Measurements from ENCODE around the gene DMWD.

The DMWD gene

GRCh38 chr19:45785097-45785496 is 7.5 kb downstream of the DMWD start:
- TF ChIP-seq ZNF274 (IDR thresholded peaks at IDR 0.05; ENCODE audit: low read depth, low read length), result no peak
- H3K4me3 ChIP-seq (ENCODE audit: low read length), result no peak overlapping the region

DNA sequence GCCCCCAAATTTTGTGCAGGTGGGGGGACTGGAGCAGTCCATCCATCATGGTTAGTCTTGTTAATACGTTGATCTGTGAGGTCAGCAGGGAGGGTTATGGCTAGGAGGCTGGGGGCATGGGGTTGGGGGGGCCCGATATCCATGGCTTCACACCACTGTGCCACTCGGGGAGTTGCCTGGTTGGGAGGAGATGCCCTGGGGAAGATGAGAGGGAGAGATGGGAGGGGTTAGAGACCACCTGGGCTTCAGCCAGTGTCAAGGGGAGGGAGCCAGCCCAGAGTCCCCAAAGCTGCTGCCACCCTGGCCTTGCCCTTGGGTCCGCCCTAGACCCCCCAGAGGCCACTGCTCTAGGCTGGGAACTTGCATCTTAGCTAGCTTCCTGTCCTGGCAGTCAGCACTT is 8.5 kb downstream of the DMWD start:
- no peak overlapping the region for H3K4me3 ChIP-seq (ENCODE audit: low read length)

GRCh38 chr19:45782820-45783785 is 9.5 kb downstream of the DMWD start:
- no peak overlapping the region for H3K4me3 ChIP-seq (ENCODE audit: low read length)
- no peak for TF ChIP-seq ZNF274 (IDR thresholded peaks at IDR 0.05; ENCODE audit: low read depth, low read length)

More for the DNA sequence above, 8.5 kb downstream of the DMWD start:
- TF ChIP-seq ZNF274 (IDR thresholded peaks at IDR 0.05; ENCODE audit: low read depth, low read length), result no peak

GRCh38 chr19:45782162-45782691 is 10.4 kb downstream of the DMWD start, which contains the start of gene DMPK:
Gene DMPK (minus strand): TSS chr19:45782490. CDS start chr19:45782352, 138 bp downstream.
- no peak for TF ChIP-seq ZNF274 (IDR thresholded peaks at IDR 0.05; ENCODE audit: low read depth, low read length)
- no peak within 1 kb of the TSS for H3K4me3 ChIP-seq (ENCODE audit: low read length)

GRCh38 chr19:45781214-45782161 is 11.2 kb downstream of the DMWD start:
- TF ChIP-seq ZNF274 (IDR thresholded peaks at IDR 0.05; ENCODE audit: low read depth, low read length), result no peak
- no peak overlapping the region for H3K4me3 ChIP-seq (ENCODE audit: low read length)

- no peak for TF ChIP-seq ZNF274 (IDR thresholded peaks at IDR 0.05; ENCODE audit: low read depth, low read length)
- no peak overlapping the region for H3K4me3 ChIP-seq (ENCODE audit: low read length)
Observed at GRCh38 chr19:45780448-45781213, 12.0 kb downstream of the DMWD start.

DNA sequence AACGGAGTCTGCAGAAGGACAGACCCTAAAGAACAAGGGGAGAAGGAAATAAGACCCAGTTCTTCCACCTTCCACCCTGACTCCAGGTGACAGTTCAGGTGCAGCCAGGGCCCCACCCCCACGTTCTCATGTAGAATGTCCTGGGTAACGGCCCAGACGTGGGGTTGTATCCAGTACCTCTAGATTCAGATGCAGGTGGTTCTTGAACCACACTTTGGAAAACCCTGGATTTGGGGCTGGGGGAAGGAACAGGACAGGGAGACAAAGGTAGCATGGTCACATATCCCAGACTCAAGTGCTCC is 12.5 kb downstream of the DMWD start:
- H3K4me3 ChIP-seq (ENCODE audit: low read length), result no peak overlapping the region
- TF ChIP-seq ZNF274 (IDR thresholded peaks at IDR 0.05; ENCODE audit: low read depth, low read length), result no peak

GRCh38 chr19:45779231-45780145 is 13.2 kb downstream of the DMWD start:
- no peak for TF ChIP-seq ZNF274 (IDR thresholded peaks at IDR 0.05; ENCODE audit: low read depth, low read length)
- H3K4me3 ChIP-seq (ENCODE audit: low read length), result peak overlapping the region; percentile 6; the same call in 1 of the 2 replicates

- H3K4me3 ChIP-seq (ENCODE audit: low read length), result no peak overlapping the region
- no peak for TF ChIP-seq ZNF274 (IDR thresholded peaks at IDR 0.05; ENCODE audit: low read depth, low read length)
Observed at GRCh38 chr19:45778010-45778661, 14.5 kb downstream of the DMWD start.

DNA sequence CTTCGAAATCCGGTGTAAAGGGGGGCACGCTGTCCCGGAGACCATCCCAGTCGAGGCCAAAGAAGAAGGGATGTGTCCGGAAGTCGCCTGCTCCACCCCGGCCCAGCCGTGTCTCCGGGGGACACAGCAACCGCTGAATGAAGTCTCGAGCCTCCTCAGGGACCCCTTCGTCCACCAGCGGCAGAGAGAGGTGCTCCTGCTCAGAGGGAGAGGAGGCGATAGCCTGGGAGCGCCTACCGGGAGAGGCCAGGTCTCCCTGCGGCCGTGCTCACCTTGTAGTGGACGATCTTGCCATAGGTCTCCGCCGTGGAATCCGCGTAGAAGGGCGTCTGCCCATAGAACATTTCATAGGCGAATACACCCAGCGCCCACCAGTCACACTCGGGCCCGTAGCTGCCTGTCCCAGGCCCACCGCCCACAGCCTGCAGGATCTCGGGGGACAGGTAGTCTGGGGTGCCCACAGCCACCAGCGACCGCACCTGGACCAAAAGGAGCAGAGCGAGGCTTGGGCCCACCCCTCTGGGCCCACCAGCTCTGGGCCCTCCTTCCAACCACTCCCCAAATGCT is 15.2 kb downstream of the DMWD start:
- TF ChIP-seq ZNF274 (IDR thresholded peaks at IDR 0.05; ENCODE audit: low read depth, low read length), result no peak
- no peak overlapping the region for H3K4me3 ChIP-seq (ENCODE audit: low read length)

DNA sequence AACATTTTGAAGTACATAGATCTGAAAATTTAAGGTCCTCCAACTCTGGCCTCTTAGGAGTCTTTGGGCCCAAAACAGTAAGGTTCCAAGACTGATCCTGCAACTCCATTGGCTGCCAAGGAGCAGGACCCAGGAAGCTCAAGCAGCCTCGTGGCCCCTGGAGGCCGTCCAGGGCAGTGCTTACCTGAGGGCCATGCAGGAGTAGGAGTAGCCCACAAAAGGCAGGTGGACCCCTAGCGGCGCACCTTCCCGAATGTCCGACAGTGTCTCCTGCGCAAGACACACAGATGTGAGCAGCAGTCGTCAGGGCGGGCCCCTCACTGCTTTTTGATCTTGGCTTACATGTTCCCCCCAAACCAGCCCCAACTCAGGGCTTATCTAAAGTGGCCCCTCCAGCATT is 17.9 kb downstream of the DMWD start:
- H3K4me3 ChIP-seq (ENCODE audit: low read length), result no peak overlapping the region
- TF ChIP-seq ZNF274 (IDR thresholded peaks at IDR 0.05; ENCODE audit: low read depth, low read length), result no peak

DNA sequence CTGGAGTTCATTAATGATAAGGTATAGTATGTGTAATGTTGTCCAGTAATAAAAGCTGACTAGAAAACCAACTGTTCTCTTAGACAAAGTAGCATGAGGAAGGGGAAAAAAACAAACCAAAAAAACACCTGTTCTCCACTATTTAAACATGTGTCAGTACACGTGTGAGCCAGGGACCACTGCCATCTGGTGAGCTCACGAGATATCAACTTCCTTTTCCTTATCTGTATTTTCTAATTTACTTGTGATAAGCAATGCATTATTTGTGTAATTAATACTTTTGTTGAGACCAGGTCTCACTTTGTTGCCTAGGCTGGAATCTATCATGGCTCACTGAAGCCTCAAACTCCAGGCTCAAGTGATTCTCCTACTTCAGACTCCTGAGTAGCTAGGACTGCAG is 19.3 kb downstream of the DMWD start:
- no peak for TF ChIP-seq ZNF274 (IDR thresholded peaks at IDR 0.05; ENCODE audit: low read depth, low read length)
- H3K4me3 ChIP-seq (ENCODE audit: low read length), result no peak overlapping the region
